C4-2B (cell line): ENCODE results near the gene SOX30.

Experiments used
- H3K27ac ChIP-seq: fragments of 450-650 bp; 2 replicates; pipeline ENCODE4 v1.5.1; 2017
- CTCF ChIP-seq: fragments of 450-650 bp; conservative IDR thresholded peaks from 2 replicates; pipeline ENCODE4 v1.5.1; 2017; ENCODE audit warnings: mild to moderate bottlenecking
- ZFX ChIP-seq: fragments of 450-650 bp; IDR thresholded peaks from 2 replicates; pipeline ENCODE4 v1.6.1; 2017

SOX30 gene

GRCh38 chr5:157592594-157592993, 59.6 kb downstream of the SOX30 start:
- no peak for TF ChIP-seq CTCF
- no peak for TF ChIP-seq ZFX
- H3K27ac ChIP-seq = no peak overlapping the region

DNA sequence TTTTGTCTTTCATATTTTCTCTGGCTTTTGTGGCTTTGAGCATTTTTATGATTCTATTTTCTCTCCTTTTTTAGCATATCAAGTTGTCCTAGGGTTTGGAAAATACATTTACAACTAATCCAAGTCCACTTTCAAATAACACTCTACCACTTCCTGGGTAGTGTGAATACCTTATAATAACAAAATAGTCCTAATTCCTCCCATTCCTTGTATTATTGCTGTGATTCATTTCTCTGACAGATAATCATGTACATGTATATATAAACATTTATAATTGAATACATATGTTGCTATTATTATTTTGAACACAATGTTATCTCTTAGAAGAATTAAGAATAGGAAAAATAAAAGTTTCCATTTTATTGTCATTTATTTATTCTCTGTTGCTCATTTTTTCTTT, 61.8 kb downstream of the SOX30 start:
- TF ChIP-seq CTCF (no peak), ZFX (no peak)
- H3K27ac ChIP-seq = no peak overlapping the region

- H3K27ac ChIP-seq = no peak overlapping the region
- TF ChIP-seq CTCF = no peak
- TF ChIP-seq ZFX = no peak
Observed at GRCh38 chr5:157584628-157585027, 67.6 kb downstream of the SOX30 start.

DNA sequence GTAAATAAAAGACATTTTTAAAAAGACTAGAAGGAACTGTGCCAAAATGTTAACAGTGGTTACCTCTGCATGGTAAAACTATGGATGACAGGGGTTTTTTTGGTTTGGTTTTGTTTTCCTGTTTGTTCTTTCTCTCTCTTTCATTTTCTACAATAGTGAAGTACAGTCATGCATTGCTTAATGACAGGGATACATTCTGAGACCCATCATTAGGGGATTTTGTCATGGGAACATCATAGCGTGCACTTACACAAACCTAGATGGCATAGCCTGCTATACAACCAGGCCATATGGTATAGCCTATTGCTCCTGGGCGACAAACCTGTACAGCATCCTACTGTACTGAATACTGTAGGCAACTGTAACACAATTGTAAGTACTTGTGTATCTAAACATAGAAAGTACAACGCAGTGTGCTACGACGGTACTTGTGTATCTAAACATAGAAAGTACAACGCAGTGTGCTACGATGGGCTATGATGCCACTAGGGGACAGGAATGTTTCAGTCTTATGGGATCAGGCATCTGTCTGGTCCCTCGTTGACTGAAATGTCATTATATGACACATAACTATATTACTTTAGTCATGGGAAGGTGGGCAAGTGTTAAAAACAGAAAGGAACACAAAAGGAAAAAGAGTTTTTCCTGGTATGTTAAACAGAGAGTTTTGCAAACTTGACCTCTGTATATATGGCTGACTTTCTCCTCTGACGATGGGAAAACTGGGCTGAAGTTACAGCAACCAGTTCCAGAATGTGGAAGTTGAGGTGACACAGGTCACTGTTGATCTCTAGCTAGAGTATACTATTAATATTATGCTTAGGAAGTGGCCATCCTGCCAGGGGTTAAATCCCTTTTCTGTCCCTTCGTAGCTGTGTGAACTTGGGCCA, 69.3 kb downstream of the SOX30 start:
- H3K27ac ChIP-seq = no peak overlapping the region
- no peak for TF ChIP-seq CTCF
- TF ChIP-seq ZFX = no peak

GRCh38 chr5:157581901-157582300, 70.3 kb downstream of the SOX30 start:
- TF ChIP-seq CTCF = no peak
- no peak for TF ChIP-seq ZFX

GRCh38 chr5:157578079-157578780, 74.0 kb downstream of the SOX30 start:
- H3K27ac ChIP-seq = no peak overlapping the region
- TF ChIP-seq ZFX = no peak

More at GRCh38 chr5:157581901-157582300, 70.3 kb downstream of the SOX30 start:
- H3K27ac ChIP-seq = no peak overlapping the region

GRCh38 chr5:157576678-157577077, 75.6 kb downstream of the SOX30 start:
- H3K27ac ChIP-seq = no peak overlapping the region
- no peak for TF ChIP-seq ZFX
- TF ChIP-seq CTCF = no peak
